GM12874 (cell line): ENCODE measurements around the gene CIB4.

Experiments used
- TF ChIP-seq, protein P1 (sequence below): IDR thresholded peaks from 2 replicates; pipeline ENCODE4 v1.5.1; 2011; ENCODE audit warnings: low read depth, mild to moderate bottlenecking, control low read depth, low read length, moderate library complexity; ENCODE audit not compliant: insufficient read depth

The CIB4 gene

DNA sequence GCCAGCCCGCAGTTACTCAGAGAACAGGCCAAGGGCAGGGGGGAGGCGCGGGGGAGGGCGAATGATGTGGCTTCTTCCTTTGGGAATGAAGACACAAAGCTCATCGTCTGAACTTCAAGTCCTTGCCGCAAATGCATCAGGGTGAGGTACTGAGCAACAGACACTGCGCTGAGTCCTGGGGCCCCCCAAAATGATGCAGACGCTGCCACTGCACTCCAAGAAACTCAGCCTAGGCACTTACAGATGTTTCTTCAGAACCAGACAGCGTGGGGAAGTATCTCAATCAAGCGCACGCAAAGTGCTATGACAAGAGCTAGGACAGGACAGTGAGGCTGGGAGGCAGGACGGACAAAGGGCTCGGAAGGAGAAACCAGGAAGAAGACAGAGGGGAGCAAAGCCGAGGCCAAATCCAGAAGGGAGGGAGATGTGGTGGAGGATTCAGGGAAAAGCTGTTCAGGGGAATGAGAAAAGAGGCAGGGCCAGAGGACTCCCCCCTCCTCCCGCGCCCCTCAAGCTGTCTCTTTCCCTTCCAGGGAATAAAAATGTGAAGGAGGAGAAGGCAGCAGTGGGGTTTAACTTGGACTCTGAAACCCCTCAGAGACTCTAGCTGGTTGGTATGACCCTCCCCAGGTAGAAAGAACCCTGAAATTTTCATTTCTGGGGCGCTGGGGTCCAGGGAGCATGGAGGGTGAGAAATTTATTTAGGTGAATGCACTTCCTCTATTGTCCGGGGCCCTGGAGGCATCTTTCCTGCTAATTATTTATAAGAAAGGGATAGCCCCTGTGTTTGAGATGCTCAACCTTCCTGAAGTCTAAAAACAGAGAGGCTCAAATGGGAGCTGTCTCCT is 34.9 kb downstream of the CIB4 start:
- TF ChIP-seq, protein P1, sequence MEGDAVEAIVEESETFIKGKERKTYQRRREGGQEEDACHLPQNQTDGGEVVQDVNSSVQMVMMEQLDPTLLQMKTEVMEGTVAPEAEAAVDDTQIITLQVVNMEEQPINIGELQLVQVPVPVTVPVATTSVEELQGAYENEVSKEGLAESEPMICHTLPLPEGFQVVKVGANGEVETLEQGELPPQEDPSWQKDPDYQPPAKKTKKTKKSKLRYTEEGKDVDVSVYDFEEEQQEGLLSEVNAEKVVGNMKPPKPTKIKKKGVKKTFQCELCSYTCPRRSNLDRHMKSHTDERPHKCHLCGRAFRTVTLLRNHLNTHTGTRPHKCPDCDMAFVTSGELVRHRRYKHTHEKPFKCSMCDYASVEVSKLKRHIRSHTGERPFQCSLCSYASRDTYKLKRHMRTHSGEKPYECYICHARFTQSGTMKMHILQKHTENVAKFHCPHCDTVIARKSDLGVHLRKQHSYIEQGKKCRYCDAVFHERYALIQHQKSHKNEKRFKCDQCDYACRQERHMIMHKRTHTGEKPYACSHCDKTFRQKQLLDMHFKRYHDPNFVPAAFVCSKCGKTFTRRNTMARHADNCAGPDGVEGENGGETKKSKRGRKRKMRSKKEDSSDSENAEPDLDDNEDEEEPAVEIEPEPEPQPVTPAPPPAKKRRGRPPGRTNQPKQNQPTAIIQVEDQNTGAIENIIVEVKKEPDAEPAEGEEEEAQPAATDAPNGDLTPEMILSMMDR = no peak

DNA sequence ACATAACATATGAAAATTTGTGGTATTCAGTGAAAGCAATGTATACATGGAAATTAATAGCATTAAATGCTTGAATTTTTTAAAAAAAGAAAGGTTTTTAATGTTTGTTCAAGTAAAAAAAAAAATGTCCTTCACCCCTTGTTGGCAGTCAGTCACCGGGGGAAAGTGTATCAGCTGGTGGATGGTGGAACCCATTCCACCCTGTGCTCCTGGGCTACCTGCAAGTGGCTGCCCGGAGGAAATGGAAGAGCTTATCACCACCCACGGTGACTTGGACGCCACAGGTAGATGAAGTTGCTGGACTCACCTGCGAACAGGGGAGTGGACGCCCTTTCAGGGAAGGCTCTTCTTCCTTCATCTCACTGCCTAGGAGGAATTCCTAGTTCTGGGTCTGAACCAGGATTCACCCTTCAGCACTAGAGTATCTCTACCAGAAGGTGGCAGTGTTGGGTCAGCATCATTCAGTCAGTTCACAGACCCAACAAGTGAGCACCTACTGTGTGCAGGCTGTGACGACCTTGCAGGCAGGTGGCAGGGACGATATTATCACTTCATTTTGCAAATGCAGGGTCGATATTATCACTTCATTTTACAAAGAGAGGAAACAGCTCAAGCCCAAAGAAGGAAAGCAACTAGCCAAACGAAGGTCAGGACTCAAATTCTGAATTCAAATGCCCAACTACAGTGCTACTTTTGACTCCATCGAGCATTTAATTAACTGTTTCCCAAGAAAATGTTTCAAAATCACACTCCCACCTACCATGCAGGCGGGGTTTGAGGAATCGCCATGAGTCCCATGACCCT is 35.8 kb downstream of the CIB4 start:
- TF ChIP-seq, protein P1 = peak; percentile 70

DNA sequence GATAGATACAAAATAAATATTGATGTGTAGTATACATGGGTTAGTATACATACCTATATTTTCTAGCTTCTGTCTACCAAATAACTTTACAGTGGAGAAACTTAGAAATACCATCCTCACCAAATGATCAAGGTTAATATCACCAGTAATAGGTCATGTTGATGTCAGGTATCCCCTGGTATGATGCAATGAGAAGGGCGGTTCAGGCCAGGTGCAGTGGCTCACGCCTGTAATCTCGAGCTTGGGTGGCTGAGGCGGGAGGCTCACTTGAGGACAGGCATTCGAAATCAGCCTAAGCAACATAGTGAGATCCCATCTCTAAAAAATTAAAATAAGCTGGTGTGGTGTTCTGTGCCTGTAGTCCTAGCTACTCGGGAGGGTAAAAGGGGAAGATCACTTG is 38.6 kb downstream of the CIB4 start:
- TF ChIP-seq, protein P1 = no peak

DNA sequence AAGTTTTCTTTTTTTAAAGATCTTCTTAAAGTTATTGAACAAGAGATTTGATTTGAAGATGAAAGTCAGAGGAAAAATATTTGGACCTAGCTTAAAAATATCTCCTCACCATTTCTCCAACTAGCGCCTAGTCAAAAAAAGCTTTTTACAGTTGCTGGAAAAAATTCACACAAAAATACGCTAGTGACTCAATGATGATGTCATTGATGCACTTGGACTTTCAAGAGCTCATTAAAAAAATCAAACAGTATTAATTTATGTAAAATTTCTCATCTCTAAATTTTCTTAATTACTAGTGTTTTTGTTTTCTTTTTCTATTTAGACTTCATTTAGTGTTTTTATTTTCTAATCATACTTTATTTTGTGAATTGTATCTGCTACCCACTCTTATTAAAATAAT is 41.8 kb downstream of the CIB4 start:
- TF ChIP-seq, protein P1 = no peak

DNA sequence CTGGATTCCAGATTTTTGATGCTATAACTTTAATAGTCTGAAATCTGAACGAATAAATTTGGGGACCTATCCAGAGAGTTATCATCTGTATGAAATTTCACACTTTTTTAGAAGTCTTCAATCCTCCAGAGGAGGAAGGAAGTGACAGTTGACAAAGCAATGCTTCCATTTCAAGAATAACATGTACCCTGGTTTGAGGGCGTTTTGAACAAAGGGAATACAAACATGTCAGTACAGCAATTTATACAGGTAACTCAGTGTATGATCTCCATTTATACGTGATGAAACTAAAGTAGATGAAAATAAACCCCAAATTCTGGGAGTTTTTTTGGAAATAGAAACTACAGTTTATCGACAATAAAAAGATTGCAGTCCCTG is 42.2 kb downstream of the CIB4 start:
- TF ChIP-seq, protein P1 = no peak

DNA sequence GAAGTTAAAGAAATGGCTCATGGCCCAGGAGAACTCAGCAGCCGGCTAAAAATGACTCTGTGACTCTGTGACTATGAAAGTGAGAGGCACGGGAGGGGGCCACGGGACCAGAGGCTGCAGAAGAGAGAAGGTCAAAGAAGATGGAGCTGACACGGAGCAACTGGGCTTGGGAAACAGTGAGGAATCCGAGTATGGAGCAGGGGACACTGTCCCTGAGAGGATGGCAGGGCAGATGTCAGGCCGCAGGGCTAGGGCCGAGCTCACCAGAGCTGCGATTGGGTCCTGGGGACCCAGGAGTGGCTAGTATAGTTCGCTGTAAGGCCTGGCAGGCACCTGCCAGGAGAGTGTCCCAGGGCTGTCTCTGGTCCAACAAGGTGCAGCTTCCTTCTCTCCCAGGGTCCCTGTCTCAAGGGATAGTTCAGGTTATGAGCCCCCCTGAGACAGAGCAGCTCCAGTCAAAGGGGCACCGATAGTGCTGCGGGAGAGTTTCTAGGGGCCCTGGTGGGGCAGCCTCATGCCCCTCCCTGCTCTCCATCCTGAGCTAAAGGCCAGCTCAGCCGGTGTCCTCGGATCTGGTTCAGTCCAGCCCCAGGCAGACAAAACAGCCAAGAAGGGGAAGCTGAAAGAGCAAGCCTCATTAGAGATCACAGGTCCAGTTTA is 42.7 kb downstream of the CIB4 start:
- TF ChIP-seq, protein P1 = no peak

DNA sequence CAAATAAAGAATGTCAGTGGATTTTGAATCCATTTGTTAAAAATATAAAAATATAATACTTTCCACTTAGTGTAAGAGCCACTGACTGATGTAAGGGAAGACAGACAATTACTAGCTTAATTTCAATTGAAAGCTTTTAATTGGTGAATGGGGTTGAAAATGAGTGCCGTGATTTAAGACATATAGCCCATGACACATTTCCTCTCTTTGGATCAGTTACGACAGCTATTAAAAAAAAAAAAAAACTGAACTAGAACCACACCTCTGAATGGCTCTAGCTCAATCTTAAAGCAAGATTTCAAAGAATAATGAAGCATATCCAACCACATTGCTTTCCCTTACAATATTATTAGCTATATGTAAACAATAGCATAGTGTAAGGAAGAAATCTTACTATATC is 44.0 kb downstream of the CIB4 start:
- TF ChIP-seq, protein P1 = no peak
